Endothelial cell of umbilical vein (primary cell): ENCODE data around the gene OTUD6A. TPM values are rescaled to one million over a fixed set of nuclear protein-coding genes. Genes with fewer than 3 reads are reported as not detected.

Source experiments
- BruUV-seq: library from RNA; stranded (reverse); fragments of 400-500 nt; replicated peaks from 2 replicates; lab custom pipeline; 2021; lab: Mats Ljungman, UMichigan
- CTCF ChIA-PET: fragments of 300-600, 350-600 bp; sonication (Branson Sonifier 250); formaldehyde crosslinking; loops from one replicate; lab custom pipeline; 2021; ENCODE audit warnings: antibody characterized with exemption, inconsistent platforms; lab: Charles Lee
- POLR2A ChIA-PET: fragments of 300-600, 350-600 bp; sonication (Branson Sonifier 250); formaldehyde crosslinking; loops from one replicate; lab custom pipeline; 2021; ENCODE audit warnings: antibody characterized with exemption, inconsistent platforms; lab: Charles Lee
- DNase-seq: peaks from one replicate; pipeline ENCODE4 v3.0.0-alpha.2; 2011; ENCODE audit warnings: low read depth, low spot score
- FAIRE-seq: peaks from 2 replicates; lab custom pipeline; 2011; peaks lifted over from hg19 to GRCh38; lab: Jason Lieb, UNC
- H2AFZ ChIP-seq: 2 replicates; pipeline ENCODE4 v1.6.0; 2012; ENCODE audit warnings: low read depth, low read length, control low read depth, inconsistent platforms
- H3K27ac ChIP-seq: 2 replicates; pipeline ENCODE4 v1.5.1; 2011; ENCODE audit warnings: low read depth, mild to moderate bottlenecking, control low read depth, low read length, moderate library complexity; ENCODE audit not compliant: insufficient read depth
- H3K27me3 ChIP-seq, 2 experiments: 2 replicates each; pipeline versions ENCODE4 v1.6.0 to v1.6.1; 2011; ENCODE audit warnings: low read length in 2 of 2, mixed read lengths in 1 of 2; ENCODE audit not compliant: control insufficient read depth in 2 of 2, insufficient read depth in 2 of 2
- H3K36me3 ChIP-seq, 2 experiments: 2 replicates in 1 of 2; 3 replicates in 1 of 2; pipeline ENCODE4 v1.5.1; 2011; ENCODE audit warnings: low read length in 2 of 2, mild to moderate bottlenecking in 1 of 2, moderate library complexity in 1 of 2; ENCODE audit not compliant: control insufficient read depth in 2 of 2, insufficient read depth in 2 of 2; ENCODE audit errors: extremely low read depth in 1 of 2
- H3K4me1 ChIP-seq: 3 replicates; pipeline ENCODE4 v1.5.1; 2011; ENCODE audit warnings: mild to moderate bottlenecking, low read length; ENCODE audit not compliant: control insufficient read depth, insufficient read depth; ENCODE audit errors: extremely low read depth
- H3K4me2 ChIP-seq: 2 replicates; pipeline ENCODE4 v1.6.1; 2011; ENCODE audit warnings: low read length, control low read depth, mixed read lengths; ENCODE audit not compliant: insufficient read depth
- H3K4me3 ChIP-seq, 3 experiments: fragments of 200-600 bp in 1 of 3; sonication (generic), shearing (Covaris generic) in 1 of 3; replicated peaks in 1 of 3; 2 replicates each; pipeline ENCODE4 v1.5.1; 2011 to 2016; ENCODE audit warnings: control low read depth in 3 of 3, low read length in 3 of 3, mild to moderate bottlenecking in 2 of 3, inconsistent platforms in 1 of 3, low read depth in 1 of 3, moderate library complexity in 1 of 3; ENCODE audit not compliant: insufficient read depth in 1 of 3
- H3K79me2 ChIP-seq: 2 replicates; pipeline ENCODE4 v1.6.0; 2012; ENCODE audit warnings: low read length, inconsistent platforms; ENCODE audit not compliant: control insufficient read depth, insufficient read depth
- H3K9ac ChIP-seq: replicated peaks from 2 replicates; pipeline ENCODE3; 2011; ENCODE audit warnings: low read length, control low read depth; ENCODE audit not compliant: insufficient read depth; ENCODE audit errors: extremely low read depth
- H3K9me1 ChIP-seq: replicated peaks from 3 replicates; pipeline ENCODE4 v1.6.0; 2011; ENCODE audit warnings: mild to moderate bottlenecking, low read length; ENCODE audit not compliant: control insufficient read depth, insufficient read depth; ENCODE audit errors: extremely low read depth
- H3K9me3 ChIP-seq: replicated peaks from 2 replicates; pipeline ENCODE4 v1.5.1; 2012; ENCODE audit warnings: low read length, inconsistent platforms; ENCODE audit not compliant: control insufficient read depth, insufficient read depth
- H4K20me1 ChIP-seq: replicated peaks from 2 replicates; pipeline ENCODE3; 2011; ENCODE audit warnings: mild to moderate bottlenecking, low read length; ENCODE audit not compliant: control insufficient read depth, insufficient read depth; ENCODE audit errors: extremely low read depth
- CTCF ChIP-seq, 2 donors: IDR thresholded peaks; 1 replicate in 1 of 2; 2 replicates in 1 of 2; pipeline ENCODE4 v1.5.1; 2011; ENCODE audit warnings: low read length in 2 of 2, mild to moderate bottlenecking in 2 of 2, moderate library complexity in 2 of 2, control low read depth in 1 of 2, inconsistent platforms in 1 of 2, low read depth in 1 of 2; ENCODE audit not compliant: insufficient read depth in 1 of 2; ENCODE audit errors: extremely low read depth in 1 of 2
- EZH2 ChIP-seq: IDR thresholded peaks from 2 replicates; pipeline ENCODE4 v1.6.1; 2012; ENCODE audit warnings: borderline replicate concordance, low read depth, mild to moderate bottlenecking, moderate library complexity, low read length, inconsistent platforms; ENCODE audit not compliant: severe bottlenecking
- FOS ChIP-seq: IDR thresholded peaks from 2 replicates; pipeline ENCODE4 v1.6.1; 2011; ENCODE audit warnings: mild to moderate bottlenecking, low read length, moderate library complexity, borderline replicate concordance; ENCODE audit not compliant: insufficient read depth
- GATA2 ChIP-seq: IDR thresholded peaks from 2 replicates; pipeline ENCODE4 v1.7.0; 2011; ENCODE audit warnings: low read depth, mild to moderate bottlenecking, moderate library complexity, mixed read lengths, low read length; ENCODE audit not compliant: insufficient read length, insufficient read depth
- JUN ChIP-seq: IDR thresholded peaks from 2 replicates; pipeline ENCODE4 v1.6.1; 2011; ENCODE audit warnings: borderline replicate concordance, low read depth; ENCODE audit not compliant: insufficient read length, insufficient read depth
- MYC ChIP-seq: IDR thresholded peaks from one replicate; pipeline ENCODE4 v1.6.1; 2011; ENCODE audit warnings: mild to moderate bottlenecking, low read depth, low read length
- POLR2A ChIP-seq: IDR thresholded peaks from 2 replicates; pipeline ENCODE4 v1.6.1; 2012; ENCODE audit warnings: low read depth, mild to moderate bottlenecking, control low read depth, low read length
- POLR2AphosphoS5 ChIP-seq: IDR thresholded peaks from 2 replicates; pipeline ENCODE4 v1.6.1; 2012; ENCODE audit warnings: low read depth, mild to moderate bottlenecking, control low read depth, low read length, moderate library complexity; ENCODE audit not compliant: insufficient read depth
- dilution Hi-C: fragments of 300-500 bp; cut with MboI; formaldehyde crosslinking; loops from one replicate; pipeline ENCODE4 v1.15.0; 2019; ENCODE audit warnings: low sequenced_read_pairs; ENCODE audit not compliant: extremely low pct_ligation_motif_present
- intact Hi-C: fragments of 100-400 bp; cut with micrococcal nuclease; formaldehyde crosslinking; loops from one replicate; pipeline ENCODE4 v1.10.0; 2022
- polyA plus RNA-seq, 4 experiments: library from polyadenylated mRNA; depleted of rRNA in 3 of 4; stranded (reverse) in 3 of 4; unstranded in 1 of 4; fragments of >200 nt; gene quantifications; 2 replicates each; pipeline versions ENCODE4 v1.2.1 to v1.2.3, GENCODE V29; 2011 to 2012; ENCODE audit warnings: missing spikeins in 1 of 4
- total RNA-seq: library from RNA; stranded (reverse); gene quantifications from 2 replicates; pipeline ENCODE4 v1.2.3, GENCODE V29; 2021
- TF ChIP-seq, protein P1 (sequence below): IDR thresholded peaks from 2 replicates; pipeline ENCODE4 v1.6.1; 2011; ENCODE audit not compliant: insufficient read depth, insufficient read length

OTUD6A gene
- total and polyA plus RNA-seq, 2 donors (not counting 3 experiments of a cell fraction or from before 2014, with no cell fraction given) = not detected

DNA sequence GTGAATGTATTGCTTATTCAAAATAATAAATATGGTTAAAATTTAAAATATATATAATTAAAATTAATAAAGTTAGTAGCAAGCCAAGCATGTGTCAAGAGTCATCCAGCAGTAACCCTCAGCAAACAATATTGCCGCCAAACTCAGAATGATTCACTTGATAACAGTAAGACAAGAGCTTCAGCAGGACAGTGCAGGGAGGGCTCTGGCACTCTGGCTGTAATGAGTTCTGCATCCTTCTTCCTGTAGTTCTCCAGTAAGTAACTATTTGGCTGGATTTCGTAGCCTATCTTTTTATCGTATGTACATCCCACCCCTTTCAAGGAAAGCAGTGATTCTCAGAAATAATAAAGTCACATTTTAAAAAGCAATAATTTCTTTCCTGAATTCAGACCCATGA is 17.6 kb downstream of the OTUD6A start:
- H3K9ac ChIP-seq = no peak overlapping the region
- H3K4me2 ChIP-seq = no peak overlapping the region
- H3K27me3 ChIP-seq = no peaks in the 10 kb centered on the region
- FAIRE-seq = peak; percentile 88
- H4K20me1 ChIP-seq = no peaks in the 10 kb centered on the region
- CTCF ChIA-PET = interaction anchor here (1.5 kb wide), 1 partner anchor 18 kb away, joined by 5 read pairs; no protein-coding TSS in a partner anchor
- H3K9me1 ChIP-seq = no peaks in the 10 kb centered on the region
- no TSS peak for BruUV-seq
- no peak overlapping the region for H3K4me3 ChIP-seq
- peaks cover 5% of the 10 kb centered on the region for H3K4me1 ChIP-seq
- dilution Hi-C loops (no loop called here), intact Hi-C loops (no loop called here)
- H3K27ac ChIP-seq = no peak overlapping the region
- TF ChIP-seq MYC = no peak
- no peak for TF ChIP-seq EZH2
- TF ChIP-seq POLR2AphosphoS5 = no peak
- TF ChIP-seq CTCF (IDR thresholded peaks at IDR 0.05; ENCODE audit: extremely low read depth in 1 of 2, insufficient read depth in 1 of 2, low read depth in 1 of 2, low read length in 2 of 2) = no peak
- no peak for TF ChIP-seq FOS
- no peak for TF ChIP-seq POLR2A
- no peak for TF ChIP-seq GATA2
- no peak for TF ChIP-seq JUN
- TF ChIP-seq, protein P1, sequence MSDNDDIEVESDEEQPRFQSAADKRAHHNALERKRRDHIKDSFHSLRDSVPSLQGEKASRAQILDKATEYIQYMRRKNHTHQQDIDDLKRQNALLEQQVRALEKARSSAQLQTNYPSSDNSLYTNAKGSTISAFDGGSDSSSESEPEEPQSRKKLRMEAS = no peak
- DNase-seq = no peak
- no peaks in the 10 kb centered on the region for H3K79me2 ChIP-seq
- POLR2A ChIA-PET = no interaction called here
- H3K9me3 ChIP-seq = no peaks in the 10 kb centered on the region
- no peaks in the 10 kb centered on the region for H3K36me3 ChIP-seq
- H2AFZ ChIP-seq = no peak overlapping the region
